Astrocyte of the cerebellum (primary cell): ENCODE data around the gene USP32.

Experiments used
- DNase-seq: peaks from one replicate; pipeline ENCODE4 v3.0.0-alpha.2; 2011; ENCODE audit warnings: low read depth
- H3K4me3 ChIP-seq: 2 replicates; pipeline ENCODE4 v1.5.1; 2011; ENCODE audit warnings: mild to moderate bottlenecking, low read depth, low read length, moderate library complexity
- in situ Hi-C: cut with HindIII; loops from 2 replicates; pipeline ENCODE4 v1.10.0; 2017; ENCODE audit warnings: low sequenced_read_pairs
- TF ChIP-seq, protein P1 (sequence below): IDR thresholded peaks from 2 replicates; pipeline ENCODE4 v1.5.1; 2012; ENCODE audit warnings: low read length, low read depth, moderate library complexity, mild to moderate bottlenecking; ENCODE audit errors: missing control alignments

USP32 gene

DNA sequence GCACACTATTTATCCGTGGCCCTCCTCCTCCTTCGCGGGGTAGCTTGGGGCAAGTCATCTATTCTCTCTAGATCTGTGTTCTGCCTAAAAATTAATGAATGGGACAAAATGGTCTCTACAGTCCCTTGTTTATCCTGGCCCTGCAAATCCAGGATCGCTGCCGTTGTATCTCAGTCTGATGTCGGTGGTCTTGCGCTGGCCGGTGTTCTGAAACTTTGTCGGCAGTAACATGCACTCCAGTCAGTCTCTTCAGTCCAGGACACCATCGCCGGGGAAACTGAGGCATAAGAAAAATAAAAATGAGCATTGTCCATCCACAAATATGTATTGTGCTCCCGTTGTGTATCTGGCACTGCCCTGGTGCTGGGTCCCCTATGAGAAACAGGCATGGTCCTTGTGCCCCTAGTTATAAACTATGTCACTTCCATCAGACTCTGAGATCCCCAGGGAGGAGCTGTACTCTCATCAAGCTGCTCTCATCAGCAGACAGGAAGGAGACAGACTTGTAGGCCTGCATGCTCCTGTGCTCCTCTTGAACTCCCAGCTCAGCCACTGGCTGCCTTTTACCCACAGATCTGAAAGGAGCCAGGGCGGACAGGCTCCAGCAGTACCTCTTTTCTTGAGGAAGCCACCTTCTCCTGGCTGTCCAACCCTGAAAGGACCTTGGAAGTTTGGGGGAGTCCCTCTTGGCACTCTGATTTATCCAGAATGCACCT lies 255.8 kb downstream of the USP32 start:
- in situ Hi-C loops, result no loop called here
- TF ChIP-seq, protein P1, sequence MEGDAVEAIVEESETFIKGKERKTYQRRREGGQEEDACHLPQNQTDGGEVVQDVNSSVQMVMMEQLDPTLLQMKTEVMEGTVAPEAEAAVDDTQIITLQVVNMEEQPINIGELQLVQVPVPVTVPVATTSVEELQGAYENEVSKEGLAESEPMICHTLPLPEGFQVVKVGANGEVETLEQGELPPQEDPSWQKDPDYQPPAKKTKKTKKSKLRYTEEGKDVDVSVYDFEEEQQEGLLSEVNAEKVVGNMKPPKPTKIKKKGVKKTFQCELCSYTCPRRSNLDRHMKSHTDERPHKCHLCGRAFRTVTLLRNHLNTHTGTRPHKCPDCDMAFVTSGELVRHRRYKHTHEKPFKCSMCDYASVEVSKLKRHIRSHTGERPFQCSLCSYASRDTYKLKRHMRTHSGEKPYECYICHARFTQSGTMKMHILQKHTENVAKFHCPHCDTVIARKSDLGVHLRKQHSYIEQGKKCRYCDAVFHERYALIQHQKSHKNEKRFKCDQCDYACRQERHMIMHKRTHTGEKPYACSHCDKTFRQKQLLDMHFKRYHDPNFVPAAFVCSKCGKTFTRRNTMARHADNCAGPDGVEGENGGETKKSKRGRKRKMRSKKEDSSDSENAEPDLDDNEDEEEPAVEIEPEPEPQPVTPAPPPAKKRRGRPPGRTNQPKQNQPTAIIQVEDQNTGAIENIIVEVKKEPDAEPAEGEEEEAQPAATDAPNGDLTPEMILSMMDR, result no peak
- no peak for DNase-seq
- H3K4me3 ChIP-seq, result peak overlapping the region; percentile 73

DNA sequence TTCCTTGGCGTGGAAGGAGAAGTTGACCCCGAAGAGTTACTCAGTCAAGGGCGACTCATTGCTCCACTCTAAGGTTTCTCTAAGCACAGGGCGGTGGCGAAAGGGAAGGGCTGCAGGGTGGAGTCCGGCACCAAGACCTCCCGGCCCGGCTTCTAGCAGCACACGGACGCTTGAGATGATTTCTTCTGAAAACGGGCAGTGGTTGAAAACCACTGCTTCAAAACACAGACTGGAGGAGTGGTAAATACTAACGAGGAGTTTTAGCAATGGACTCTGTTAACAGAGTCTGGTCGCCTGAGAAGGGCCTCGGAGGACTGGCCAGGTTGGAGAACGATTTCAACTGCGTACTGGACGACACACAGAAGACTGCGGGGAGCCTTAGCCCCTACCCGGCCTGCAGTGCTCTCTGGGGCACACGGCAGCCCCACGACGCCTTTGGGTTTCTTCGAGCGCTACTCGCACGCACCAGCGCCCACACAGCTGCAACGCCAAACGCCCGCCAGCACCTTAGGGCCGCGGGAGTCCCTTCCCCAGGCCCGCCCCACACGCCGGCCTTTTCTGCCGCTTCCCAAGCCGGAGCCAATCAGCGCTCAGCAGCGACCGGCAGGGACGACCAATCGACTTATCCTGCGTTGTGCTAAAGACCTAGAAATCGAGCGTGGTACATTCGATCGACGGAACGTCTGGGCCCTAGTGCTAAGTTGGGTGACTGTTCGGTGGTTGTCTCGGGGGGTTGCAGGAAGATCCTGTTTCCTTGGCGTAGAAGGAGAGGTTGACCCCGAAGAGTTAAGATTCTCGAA lies 256.6 kb downstream of the USP32 start:
- DNase-seq, result peak; percentile 64
- in situ Hi-C loops, result no loop called here
- H3K4me3 ChIP-seq, result peak overlapping the region; percentile 73
- TF ChIP-seq, protein P1, result no peak

DNA sequence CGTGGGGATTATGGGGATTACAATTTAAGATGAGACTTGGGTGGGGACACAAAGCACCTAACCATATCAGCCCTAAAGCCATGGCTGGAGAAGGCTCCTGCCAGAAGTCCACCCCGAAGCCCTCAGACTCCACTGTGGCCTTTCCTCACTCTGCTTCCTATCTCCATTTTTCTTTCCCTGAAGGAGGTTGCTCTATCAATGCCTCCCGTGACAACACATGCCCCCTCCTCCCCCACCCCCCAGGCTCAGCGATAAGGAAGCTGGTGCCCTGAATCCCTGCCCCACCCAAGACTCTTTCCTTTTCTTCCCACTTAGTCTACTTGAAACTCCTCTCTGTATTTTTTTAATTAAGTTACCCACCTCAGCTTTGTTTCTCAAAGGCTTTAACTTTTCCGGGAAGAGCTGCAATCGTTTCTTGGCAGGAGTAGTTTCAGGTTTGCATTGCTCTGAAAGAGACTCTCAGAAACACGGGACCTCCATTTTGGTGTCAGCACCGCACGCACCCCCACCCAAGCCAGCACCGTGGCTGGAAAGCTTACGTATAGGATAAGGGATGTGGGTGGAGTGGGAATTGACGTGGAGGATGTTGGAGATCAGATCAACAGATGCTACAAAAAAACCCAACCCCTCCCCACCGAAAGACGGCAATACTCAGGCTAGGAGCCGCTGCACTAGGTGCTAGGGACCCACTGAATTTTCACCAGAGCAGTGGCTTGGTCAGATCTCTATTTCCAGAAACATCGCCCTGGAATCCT lies 257.4 kb downstream of the USP32 start:
- in situ Hi-C loops, result no loop called here
- DNase-seq, result no peak
- TF ChIP-seq, protein P1, result no peak
- H3K4me3 ChIP-seq, result peak overlapping the region; percentile 73

DNA sequence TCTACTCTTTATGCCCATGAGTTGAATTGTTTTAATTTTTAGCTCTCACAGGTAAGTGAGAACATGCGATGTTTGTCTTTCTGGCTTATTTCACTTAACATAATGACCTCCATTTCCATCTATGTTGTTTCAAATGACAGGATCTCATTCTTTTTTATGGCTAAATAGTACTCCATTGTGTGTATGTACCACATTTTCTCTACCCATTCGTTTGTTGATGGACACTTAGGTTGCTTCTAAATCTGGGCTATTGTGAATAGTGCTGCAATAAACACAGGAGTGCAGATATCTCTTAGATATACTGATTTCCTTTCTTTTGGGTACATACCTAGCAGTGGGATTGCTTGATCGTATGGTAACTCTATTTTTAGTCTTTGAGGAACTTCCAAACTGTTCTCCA lies 261.5 kb downstream of the USP32 start:
- H3K4me3 ChIP-seq, result no peak overlapping the region
- in situ Hi-C loops, result no loop called here
- TF ChIP-seq, protein P1, result no peak
- DNase-seq, result no peak

DNA sequence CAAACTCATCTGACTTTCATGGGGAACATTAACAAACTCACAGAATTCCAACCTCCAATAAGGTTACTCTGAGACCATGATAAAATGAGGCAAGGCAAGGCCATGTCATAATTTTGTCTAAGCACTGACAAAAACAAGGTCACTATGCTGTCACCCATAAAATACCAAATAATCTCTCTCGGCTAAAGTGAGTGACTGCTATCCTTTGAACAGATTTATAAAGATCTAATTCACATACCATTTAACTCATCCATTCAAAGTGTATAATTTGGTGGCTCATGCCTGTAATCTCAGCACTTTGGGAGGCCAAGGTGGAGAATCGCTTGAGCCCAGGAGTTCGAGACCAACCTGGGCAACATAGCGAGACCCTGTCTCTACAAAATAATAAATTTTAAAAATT lies 262.8 kb downstream of the USP32 start:
- TF ChIP-seq, protein P1, result no peak
- in situ Hi-C loops, result no loop called here
- H3K4me3 ChIP-seq, result no peak overlapping the region
- DNase-seq, result no peak
